PFSK-1 (cell line): ENCODE measurements around the gene IQCE.

ENCODE experiments used
- FOXP2 ChIP-seq: optimal IDR thresholded peaks from 2 replicates; pipeline ENCODE3; 2011; ENCODE audit warnings: borderline replicate concordance, control low read depth, inconsistent platforms; ENCODE audit not compliant: insufficient read depth; ENCODE audit errors: extremely low read length, extremely low read depth
- POLR2AphosphoS5 ChIP-seq: IDR thresholded peaks from 2 replicates; pipeline ENCODE4 v1.6.1; 2012; ENCODE audit warnings: low read depth, mild to moderate bottlenecking, control low read depth, low read length, moderate library complexity
- REST ChIP-seq, 2 experiments: IDR thresholded peaks; 2 replicates each; pipeline versions ENCODE4 v1.6.1 to v1.8.0; 2011 to 2012; ENCODE audit warnings: low read depth in 2 of 2, low read length in 2 of 2, control low read depth in 1 of 2, inconsistent platforms in 1 of 2, mild to moderate bottlenecking in 1 of 2, moderate library complexity in 1 of 2; ENCODE audit not compliant: insufficient read depth in 1 of 2
- SIN3A ChIP-seq: IDR thresholded peaks from 2 replicates; pipeline ENCODE4 v1.6.1; 2012; ENCODE audit warnings: mild to moderate bottlenecking, low read length, moderate library complexity, borderline replicate concordance; ENCODE audit not compliant: insufficient read depth
- TAF1 ChIP-seq: IDR thresholded peaks from 2 replicates; pipeline ENCODE4 v1.6.1; 2012; ENCODE audit warnings: low read length, control low read depth, borderline replicate concordance; ENCODE audit not compliant: insufficient read depth

The IQCE gene

GRCh38 chr7:2526659-2527504 is 31.9 kb upstream of the IQCE start:
- TF ChIP-seq REST (IDR thresholded peaks at IDR 0.05; ENCODE audit: insufficient read depth in 1 of 2, low read depth in 2 of 2, low read length in 2 of 2), result no peak
- TF ChIP-seq TAF1, result no peak
- no peak for TF ChIP-seq FOXP2
- no peak for TF ChIP-seq POLR2AphosphoS5
- TF ChIP-seq SIN3A, result no peak

GRCh38 chr7:2527505-2528467 is 31.0 kb upstream of the IQCE start:
- no peak for TF ChIP-seq REST (IDR thresholded peaks at IDR 0.05; ENCODE audit: insufficient read depth in 1 of 2, low read depth in 2 of 2, low read length in 2 of 2)
- TF ChIP-seq FOXP2, result no peak
- no peak for TF ChIP-seq TAF1
- no peak for TF ChIP-seq SIN3A
- no peak for TF ChIP-seq POLR2AphosphoS5

- TF ChIP-seq POLR2AphosphoS5 (no peak), TAF1 (no peak), REST (IDR thresholded peaks at IDR 0.05; ENCODE audit: insufficient read depth in 1 of 2, low read depth in 2 of 2, low read length in 2 of 2) (no peak), FOXP2 (no peak), SIN3A (no peak)
Measured at GRCh38 chr7:2528481-2529095, 30.2 kb upstream of the IQCE start.

- TF ChIP-seq FOXP2 (no peak), POLR2AphosphoS5 (no peak), TAF1 (no peak), SIN3A (no peak), REST (IDR thresholded peaks at IDR 0.05; ENCODE audit: insufficient read depth in 1 of 2, low read depth in 2 of 2, low read length in 2 of 2) (no peak)
Measured at GRCh38 chr7:2529161-2530070, 29.4 kb upstream of the IQCE start.
